NB4 (cell line): ENCODE data around the gene BLOC1S4.

Experiments used
- CTCF ChIP-seq: IDR thresholded peaks from one replicate; pipeline ENCODE4 v1.5.1; 2012; ENCODE audit warnings: low read depth, low read length
- TF ChIP-seq, protein P1 (sequence below): IDR thresholded peaks from 2 replicates; pipeline ENCODE4 v1.6.1; 2011; ENCODE audit warnings: low read depth, low read length

DNA sequence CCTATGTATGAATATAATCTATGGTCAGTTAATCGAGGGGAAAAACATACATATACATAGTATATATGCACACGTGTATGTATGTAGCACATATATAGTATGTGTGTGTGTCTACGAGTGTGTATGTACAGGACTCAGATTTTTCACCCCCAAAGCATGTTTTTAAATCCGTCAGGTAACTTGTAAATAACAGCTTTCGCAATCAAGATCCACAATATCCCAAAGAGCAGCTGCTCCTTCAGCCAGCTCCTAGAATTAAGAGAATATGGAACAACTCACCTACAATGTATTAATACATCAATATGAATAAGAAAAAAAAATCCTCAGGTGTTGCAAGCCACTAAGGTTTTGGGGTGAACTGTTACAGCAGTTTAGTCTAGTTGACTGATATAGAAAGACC is 9.8 kb upstream of the BLOC1S4 start:
- no peak for TF ChIP-seq CTCF
- TF ChIP-seq, protein P1, sequence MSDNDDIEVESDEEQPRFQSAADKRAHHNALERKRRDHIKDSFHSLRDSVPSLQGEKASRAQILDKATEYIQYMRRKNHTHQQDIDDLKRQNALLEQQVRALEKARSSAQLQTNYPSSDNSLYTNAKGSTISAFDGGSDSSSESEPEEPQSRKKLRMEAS: no peak
